ENCODE results near the gene SHC2.
"Not testable (repeated sequence)": the region's sequence is repeated elsewhere in the genome, so short reads cannot be mapped to it uniquely, and the experiment has no call there.

The SHC2 gene

GRCh38 chr19:397941-398706 lies 62.7 kb downstream of the SHC2 start:
- no peak overlapping the region for H3K4me3 ChIP-seq (replicated peaks; ENCODE audit: low read depth, low read length)
- DNase-seq (ENCODE audit: extremely low read depth, low read depth), result no peak
- no peak for TF ChIP-seq CTCF (IDR thresholded peaks at IDR 0.05; ENCODE audit: low read depth, low read length, missing control alignments)

GRCh38 chr19:397321-397720 lies 63.5 kb downstream of the SHC2 start:
- no peak for TF ChIP-seq CTCF (IDR thresholded peaks at IDR 0.05; ENCODE audit: low read depth, low read length, missing control alignments)
- no peak overlapping the region for H3K4me3 ChIP-seq (replicated peaks; ENCODE audit: low read depth, low read length)
- DNase-seq (ENCODE audit: extremely low read depth, low read depth), result no peak

GRCh38 chr19:395467-395866 lies 65.4 kb downstream of the SHC2 start:
- no peak for TF ChIP-seq CTCF (IDR thresholded peaks at IDR 0.05; ENCODE audit: low read depth, low read length, missing control alignments)
- no peak for DNase-seq (ENCODE audit: extremely low read depth, low read depth)
- H3K4me3 ChIP-seq (replicated peaks; ENCODE audit: low read depth, low read length), result no peak overlapping the region

GRCh38 chr19:394857-395256 lies 66.0 kb downstream of the SHC2 start:
- not testable (repeated sequence) for H3K4me3 ChIP-seq (replicated peaks; ENCODE audit: low read depth, low read length); DNase-seq (ENCODE audit: extremely low read depth, low read depth)

- not testable (repeated sequence) for DNase-seq (ENCODE audit: extremely low read depth, low read depth); H3K4me3 ChIP-seq (replicated peaks; ENCODE audit: low read depth, low read length)
These were observed 67.3 kb downstream of the SHC2 start for GRCh38 chr19:393560-393959.

GRCh38 chr19:392375-392970 lies 68.4 kb downstream of the SHC2 start:
- H3K4me3 ChIP-seq (replicated peaks; ENCODE audit: low read depth, low read length), result no peak overlapping the region
- TF ChIP-seq CTCF (IDR thresholded peaks at IDR 0.05; ENCODE audit: low read depth, low read length, missing control alignments), result no peak
- DNase-seq (ENCODE audit: extremely low read depth, low read depth), result no peak

- no peak for DNase-seq (ENCODE audit: extremely low read depth, low read depth)
- TF ChIP-seq CTCF (IDR thresholded peaks at IDR 0.05; ENCODE audit: low read depth, low read length, missing control alignments), result no peak
- no peak overlapping the region for H3K4me3 ChIP-seq (replicated peaks; ENCODE audit: low read depth, low read length)
These were observed 69.0 kb downstream of the SHC2 start for GRCh38 chr19:391726-392374.
